HEK293 (cell line): ENCODE results near the gene TLE2.

ENCODE experiments used
- CTCF ChIA-PET: fragments of 350-600 bp; formaldehyde crosslinking; extraction: SDS; loops from one replicate; lab custom pipeline; 2021; ENCODE audit warnings: antibody characterized with exemption; lab: Yijun Ruan, JAX
- POLR2A ChIA-PET: fragments of 300-600 bp; formaldehyde crosslinking; extraction: SDS; loops from one replicate; lab custom pipeline; 2020; ENCODE audit warnings: antibody characterized with exemption, inconsistent platforms; lab: Yijun Ruan, JAX
- H3K27ac ChIP-seq: fragments of 200-500 bp; sonication (Bioruptor generic); 2 replicates; pipeline ENCODE4 v1.5.1; 2014; ENCODE audit warnings: low read depth, low read length, control low read depth, inconsistent platforms; ENCODE audit errors: extremely low read depth
- H3K36me3 ChIP-seq, 2 experiments: fragments of 200-500 bp in 1 of 2; sonication (Bioruptor generic) in 1 of 2; 1 replicate in 1 of 2; 2 replicates in 1 of 2; pipeline ENCODE4 v1.5.1; 2014 to 2017; ENCODE audit warnings: inconsistent platforms in 2 of 2, low read length in 2 of 2; ENCODE audit not compliant: control insufficient read depth in 2 of 2, insufficient read depth in 1 of 2
- H3K4me1 ChIP-seq: fragments of 200-500 bp; sonication (Bioruptor generic); 2 replicates; pipeline ENCODE4 v1.5.1; 2014; ENCODE audit warnings: mild to moderate bottlenecking, low read length, inconsistent platforms; ENCODE audit not compliant: control insufficient read depth, insufficient read depth
- H3K4me3 ChIP-seq: 2 replicates; pipeline ENCODE4 v1.5.1; 2011; ENCODE audit warnings: low read depth, mild to moderate bottlenecking, control low read depth, low read length, moderate library complexity
- H3K9me3 ChIP-seq: fragments of 200-500 bp; sonication (Bioruptor generic); 2 replicates; pipeline ENCODE4 v1.5.1; 2014; ENCODE audit warnings: low read depth, low read length, inconsistent platforms; ENCODE audit not compliant: control insufficient read depth, insufficient read depth
- FEZF1 ChIP-seq: fragments of 450-650 bp; formaldehyde crosslinking; IDR thresholded peaks from 2 replicates; pipeline ENCODE4 v1.5.1; 2016; ENCODE audit warnings: missing biosample characterization, missing genetic modification characterization
- GLIS1 ChIP-seq: fragments of 450-650 bp; formaldehyde crosslinking; IDR thresholded peaks from 2 replicates; pipeline ENCODE4 v1.5.1; 2016; ENCODE audit warnings: missing biosample characterization, missing genetic modification characterization
- IKZF3 ChIP-seq: fragments of 450-650 bp; IDR thresholded peaks from 2 replicates; pipeline ENCODE4 v1.5.0; 2018; ENCODE audit warnings: missing biosample characterization, mild to moderate bottlenecking, missing genetic modification characterization, moderate library complexity
- KLF17 ChIP-seq: fragments of 450-650 bp; formaldehyde crosslinking; IDR thresholded peaks from 2 replicates; pipeline ENCODE4 v1.5.1; 2016; ENCODE audit warnings: missing biosample characterization, missing genetic modification characterization
- PRDM10 ChIP-seq: fragments of 450-650 bp; formaldehyde crosslinking; IDR thresholded peaks from 2 replicates; pipeline ENCODE4 v1.5.1; 2016; ENCODE audit warnings: missing biosample characterization, missing genetic modification characterization
- REPIN1 ChIP-seq: fragments of 450-650 bp; formaldehyde crosslinking; IDR thresholded peaks from 2 replicates; pipeline ENCODE4 v1.5.1; 2017; ENCODE audit warnings: missing biosample characterization, missing genetic modification characterization, low read depth
- SP2 ChIP-seq: fragments of 450-650 bp; formaldehyde crosslinking; IDR thresholded peaks from 2 replicates; pipeline ENCODE4 v1.5.1; 2016; ENCODE audit warnings: missing biosample characterization, missing genetic modification characterization
- SP3 ChIP-seq: fragments of 450-650 bp; formaldehyde crosslinking; IDR thresholded peaks from 2 replicates; pipeline ENCODE4 v1.5.1; 2016; ENCODE audit warnings: missing biosample characterization, missing genetic modification characterization
- ZBTB7A ChIP-seq: fragments of 450-650 bp; formaldehyde crosslinking; IDR thresholded peaks from 2 replicates; pipeline ENCODE4 v1.5.1; 2016; ENCODE audit warnings: low read depth, missing biosample characterization, missing genetic modification characterization
- ZBTB8A ChIP-seq: fragments of 450-650 bp; formaldehyde crosslinking; IDR thresholded peaks from 2 replicates; pipeline ENCODE4 v1.5.1; 2016; ENCODE audit warnings: missing biosample characterization, missing genetic modification characterization
- ZFP41 ChIP-seq: fragments of 450-650 bp; formaldehyde crosslinking; IDR thresholded peaks from 2 replicates; pipeline ENCODE4 v1.5.1; 2016; ENCODE audit warnings: missing biosample characterization, missing genetic modification characterization, borderline replicate concordance
- ZIC2 ChIP-seq: fragments of 450-650 bp; formaldehyde crosslinking; IDR thresholded peaks from 2 replicates; pipeline ENCODE4 v1.5.1; 2016; ENCODE audit warnings: missing biosample characterization, missing genetic modification characterization
- ZNF132 ChIP-seq: fragments of 450-650 bp; formaldehyde crosslinking; IDR thresholded peaks from 2 replicates; pipeline ENCODE4 v1.5.1; 2017; ENCODE audit warnings: missing biosample characterization, missing genetic modification characterization, borderline replicate concordance
- ZNF174 ChIP-seq: fragments of 450-650 bp; formaldehyde crosslinking; IDR thresholded peaks from 2 replicates; pipeline ENCODE4 v1.5.0; 2017; ENCODE audit warnings: missing biosample characterization, mild to moderate bottlenecking, missing genetic modification characterization
- ZNF184 ChIP-seq: fragments of 450-650 bp; IDR thresholded peaks from 2 replicates; pipeline ENCODE4 v1.5.1; 2018; ENCODE audit warnings: missing biosample characterization, mild to moderate bottlenecking, missing genetic modification characterization
- ZNF341 ChIP-seq: fragments of 450-650 bp; formaldehyde crosslinking; IDR thresholded peaks from 2 replicates; pipeline ENCODE4; 2016; ENCODE audit warnings: low read depth, missing biosample characterization, missing genetic modification characterization
- ZNF391 ChIP-seq: fragments of 450-650 bp; formaldehyde crosslinking; IDR thresholded peaks from 2 replicates; pipeline ENCODE4 v1.5.1; 2016; ENCODE audit warnings: low read depth, missing biosample characterization, missing genetic modification characterization, borderline replicate concordance
- ZNF426 ChIP-seq: fragments of 450-650 bp; formaldehyde crosslinking; IDR thresholded peaks from 2 replicates; pipeline ENCODE4 v1.5.1; 2017; ENCODE audit warnings: missing biosample characterization, missing genetic modification characterization, mild to moderate bottlenecking, inconsistent platforms, moderate library complexity
- ZNF449 ChIP-seq: fragments of 450-650 bp; formaldehyde crosslinking; IDR thresholded peaks from 2 replicates; pipeline ENCODE4 v1.5.1; 2017; ENCODE audit warnings: missing biosample characterization, mild to moderate bottlenecking, missing genetic modification characterization, moderate library complexity
- ZNF549 ChIP-seq: fragments of 450-650 bp; IDR thresholded peaks from 2 replicates; pipeline ENCODE4 v1.5.1; 2018; ENCODE audit warnings: missing biosample characterization, missing genetic modification characterization, mild to moderate bottlenecking, inconsistent platforms, moderate library complexity
- ZNF664 ChIP-seq: fragments of 450-650 bp; formaldehyde crosslinking; IDR thresholded peaks from 2 replicates; pipeline ENCODE4 v1.5.1; 2016; ENCODE audit warnings: missing biosample characterization, missing genetic modification characterization
- ZSCAN4 ChIP-seq: fragments of 450-650 bp; formaldehyde crosslinking; IDR thresholded peaks from 2 replicates; pipeline ENCODE4 v1.5.1; 2017; ENCODE audit warnings: missing biosample characterization, missing genetic modification characterization
- TF ChIP-seq, protein P1 (sequence below): fragments of 450-650 bp; formaldehyde crosslinking; IDR thresholded peaks from 2 replicates; pipeline ENCODE4 v1.5.1; 2016; ENCODE audit warnings: missing biosample characterization, missing genetic modification characterization, low read depth
- TF ChIP-seq, protein P2 (sequence below): fragments of 450-650 bp; formaldehyde crosslinking; IDR thresholded peaks from 2 replicates; pipeline ENCODE4 v1.5.1; 2016; ENCODE audit warnings: missing biosample characterization, missing genetic modification characterization
- TF ChIP-seq, protein P3 (sequence below): fragments of 450-650 bp; formaldehyde crosslinking; IDR thresholded peaks from 2 replicates; pipeline ENCODE4 v1.5.1; 2017; ENCODE audit warnings: missing biosample characterization, missing genetic modification characterization

Gene TLE2

DNA sequence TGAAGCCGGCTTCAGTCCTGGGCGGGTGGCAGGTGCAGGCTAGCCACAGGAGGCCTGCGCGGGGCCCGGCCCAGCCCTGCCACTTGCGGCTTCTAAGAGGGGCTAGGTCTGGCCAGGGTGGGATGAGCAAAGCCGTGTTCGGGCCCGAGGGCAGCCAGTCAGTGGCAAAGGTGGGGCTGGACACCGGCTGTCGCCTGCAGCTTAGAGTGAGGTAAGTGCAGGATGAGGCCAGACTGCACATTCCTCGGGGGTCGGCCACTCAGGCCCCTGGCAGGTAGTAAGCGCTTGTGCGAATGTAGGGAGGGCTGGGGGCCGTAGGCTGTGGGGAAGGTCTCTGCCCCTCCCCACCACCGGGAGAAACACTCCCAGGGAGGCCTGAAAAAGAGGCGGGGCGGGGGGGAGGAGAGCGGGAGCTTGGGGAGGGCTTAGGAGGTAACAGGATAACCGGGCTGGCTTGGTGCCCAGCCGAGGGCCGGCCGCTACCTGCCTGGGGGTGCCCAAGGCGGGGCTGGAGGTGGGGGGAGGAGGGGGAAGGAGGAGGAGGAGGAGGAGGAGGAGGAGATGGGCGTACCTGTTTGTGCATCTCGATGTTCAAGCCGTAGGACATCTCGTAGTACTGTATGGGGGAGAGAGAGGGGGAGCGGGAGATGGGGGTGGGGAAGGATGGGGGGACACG, 26.8 kb upstream of the TLE2 start:
- Histone ChIP-seq H3K4me1 (peaks cover 20% of the 10 kb centered on the region), H3K9me3 (no peaks in the 10 kb centered on the region), H3K27ac (peak overlapping the region; percentile 76), H3K4me3 (no peak overlapping the region), H3K36me3 (peaks cover 11 to 67% of the 10 kb centered on the region in 2 experiments)
- ChIA-PET POLR2A (interaction anchor here (0.5 to 1.8 kb wide), 6 partner anchors 19 to 477 kb away, joined by 3 to 31 read pairs (median 4); no protein-coding TSS in a partner anchor), CTCF (no interaction called here)
- TF ChIP-seq, protein P1, sequence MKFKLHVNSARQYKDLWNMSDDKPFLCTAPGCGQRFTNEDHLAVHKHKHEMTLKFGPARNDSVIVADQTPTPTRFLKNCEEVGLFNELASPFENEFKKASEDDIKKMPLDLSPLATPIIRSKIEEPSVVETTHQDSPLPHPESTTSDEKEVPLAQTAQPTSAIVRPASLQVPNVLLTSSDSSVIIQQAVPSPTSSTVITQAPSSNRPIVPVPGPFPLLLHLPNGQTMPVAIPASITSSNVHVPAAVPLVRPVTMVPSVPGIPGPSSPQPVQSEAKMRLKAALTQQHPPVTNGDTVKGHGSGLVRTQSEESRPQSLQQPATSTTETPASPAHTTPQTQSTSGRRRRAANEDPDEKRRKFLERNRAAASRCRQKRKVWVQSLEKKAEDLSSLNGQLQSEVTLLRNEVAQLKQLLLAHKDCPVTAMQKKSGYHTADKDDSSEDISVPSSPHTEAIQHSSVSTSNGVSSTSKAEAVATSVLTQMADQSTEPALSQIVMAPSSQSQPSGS, result no peak
- TF ChIP-seq, protein P2, sequence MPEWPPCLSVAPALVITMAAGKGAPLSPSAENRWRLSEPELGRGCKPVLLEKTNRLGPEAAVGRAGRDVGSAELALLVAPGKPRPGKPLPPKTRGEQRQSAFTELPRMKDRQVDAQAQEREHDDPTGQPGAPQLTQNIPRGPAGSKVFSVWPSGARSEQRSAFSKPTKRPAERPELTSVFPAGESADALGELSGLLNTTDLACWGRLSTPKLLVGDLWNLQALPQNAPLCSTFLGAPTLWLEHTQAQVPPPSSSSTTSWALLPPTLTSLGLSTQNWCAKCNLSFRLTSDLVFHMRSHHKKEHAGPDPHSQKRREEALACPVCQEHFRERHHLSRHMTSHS (tag by site-specific recombination), result no peak
- TF ChIP-seq ZNF664 (tag by site-specific recombination), result no peak
- TF ChIP-seq ZBTB7A (tag by site-specific recombination), result no peak
- peak; percentile 46 for TF ChIP-seq ZIC2 (tag by site-specific recombination)
- TF ChIP-seq ZNF426 (tag by site-specific recombination), result no peak
- TF ChIP-seq ZNF549, result no peak
- TF ChIP-seq KLF17, result peak; percentile 52; the same call in 1 of the 2 replicates
- peak; percentile 96 for TF ChIP-seq GLIS1 (tag by site-specific recombination)
- no peak for TF ChIP-seq ZSCAN4 (tag by site-specific recombination)
- TF ChIP-seq SP3 (tag by site-specific recombination), result peak; percentile 78
- peak; percentile 28; the same call in 1 of the 2 replicates for TF ChIP-seq ZNF341 (tag by site-specific recombination)
- TF ChIP-seq ZNF184 (tag by site-specific recombination), result no peak
- TF ChIP-seq ZNF132 (tag by site-specific recombination), result no peak
- peak; percentile 80 for TF ChIP-seq ZBTB8A (tag by site-specific recombination)
- no peak for TF ChIP-seq REPIN1 (tag by site-specific recombination)
- TF ChIP-seq, protein P3, sequence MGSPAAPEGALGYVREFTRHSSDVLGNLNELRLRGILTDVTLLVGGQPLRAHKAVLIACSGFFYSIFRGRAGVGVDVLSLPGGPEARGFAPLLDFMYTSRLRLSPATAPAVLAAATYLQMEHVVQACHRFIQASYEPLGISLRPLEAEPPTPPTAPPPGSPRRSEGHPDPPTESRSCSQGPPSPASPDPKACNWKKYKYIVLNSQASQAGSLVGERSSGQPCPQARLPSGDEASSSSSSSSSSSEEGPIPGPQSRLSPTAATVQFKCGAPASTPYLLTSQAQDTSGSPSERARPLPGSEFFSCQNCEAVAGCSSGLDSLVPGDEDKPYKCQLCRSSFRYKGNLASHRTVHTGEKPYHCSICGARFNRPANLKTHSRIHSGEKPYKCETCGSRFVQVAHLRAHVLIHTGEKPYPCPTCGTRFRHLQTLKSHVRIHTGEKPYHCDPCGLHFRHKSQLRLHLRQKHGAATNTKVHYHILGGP (tag by site-specific recombination), result no peak
- TF ChIP-seq IKZF3 (tag by site-specific recombination), result peak; percentile 58
- peak; percentile 51; the same call in 1 of the 2 replicates for TF ChIP-seq ZNF449 (tag by site-specific recombination)
- no peak for TF ChIP-seq ZNF174
- peak; percentile 19; the same call in 1 of the 2 replicates for TF ChIP-seq ZNF391 (tag by site-specific recombination)
- no peak for TF ChIP-seq ZFP41 (tag by site-specific recombination)
- peak; percentile 37; the same call in 1 of the 2 replicates for TF ChIP-seq PRDM10 (tag by site-specific recombination)
- 0 out of 2 replicates have a peak, but pooled peaks have one; percentile 26 for TF ChIP-seq SP2 (tag by site-specific recombination)
- TF ChIP-seq FEZF1, result no peak
